ENCODE measurements around the gene AFF1. TPM values are rescaled to one million over a fixed set of nuclear protein-coding genes. Genes with fewer than 3 reads are reported as not detected.

The AFF1 gene
- polyA plus RNA-seq, 1 donor: 56.4 TPM

DNA sequence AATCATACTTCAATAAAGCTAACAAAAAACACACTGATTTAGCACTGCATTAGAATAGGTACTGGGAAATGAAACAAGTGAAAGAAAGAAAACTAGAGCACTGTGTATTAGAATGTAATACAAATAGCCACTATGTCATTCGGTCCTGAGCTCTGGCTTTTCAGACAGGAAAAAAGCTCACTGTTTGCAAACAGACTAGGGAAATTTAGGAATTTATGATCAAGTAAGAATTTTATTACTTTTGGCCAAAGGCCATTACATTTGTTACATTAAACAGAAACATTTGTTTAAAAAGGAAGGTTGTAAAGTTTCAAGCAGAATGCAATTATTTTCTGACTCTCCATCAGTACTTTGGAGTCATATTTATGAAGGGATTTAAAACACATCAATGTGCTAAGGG lies 216.9 kb downstream of the AFF1 start:
- DNase-seq: no peak

- DNase-seq: no peak
These were observed 217.7 kb downstream of the AFF1 start for GRCh38 chr4:87152310-87153041.

- DNase-seq: no peak
These were observed 218.5 kb downstream of the AFF1 start for GRCh38 chr4:87153078-87153870.

DNA sequence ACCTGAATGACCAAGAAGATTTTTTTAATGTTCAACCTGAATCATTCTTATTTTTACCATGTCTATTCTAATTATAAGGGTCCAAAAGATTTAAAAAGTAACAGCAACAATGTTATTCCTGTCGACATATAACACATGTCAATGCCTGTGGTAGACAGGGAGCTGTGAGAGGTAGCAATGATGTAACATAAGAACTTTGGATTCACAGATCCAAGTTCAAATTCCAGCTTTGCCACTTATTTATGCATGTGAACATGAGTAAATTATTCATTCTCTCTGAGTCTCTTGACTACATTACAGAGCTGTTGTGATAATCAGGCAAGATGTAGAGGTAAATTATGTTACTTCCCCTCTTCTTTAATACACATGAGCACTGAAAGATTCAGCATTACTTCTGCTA lies 231.1 kb downstream of the AFF1 start:
- DNase-seq: no peak

GRCh38 chr4:87166296-87166854 lies 231.6 kb downstream of the AFF1 start:
- no peak for DNase-seq

DNA sequence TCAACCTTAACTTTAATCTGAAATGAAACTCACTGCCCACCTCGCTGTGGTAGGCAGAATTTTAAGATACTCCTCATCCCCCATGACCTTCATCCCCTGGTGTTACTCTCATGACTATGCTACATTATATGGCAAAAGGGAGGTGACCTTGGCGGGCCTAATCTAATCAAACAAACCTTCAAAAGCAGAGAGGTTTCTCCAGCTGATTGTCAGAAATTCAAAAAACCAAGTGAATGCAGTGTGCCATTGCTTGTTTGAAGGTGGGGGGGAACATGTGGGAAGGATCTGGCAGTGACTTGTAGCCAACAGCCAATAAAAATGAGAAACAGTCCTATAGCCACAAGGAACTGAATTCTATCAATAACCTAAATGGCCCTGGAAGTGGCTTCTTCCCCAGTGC lies 237.1 kb downstream of the AFF1 start:
- DNase-seq: no peak

- no peak for DNase-seq
These were observed 239.9 kb downstream of the AFF1 start for GRCh38 chr4:87174672-87175071.

DNA sequence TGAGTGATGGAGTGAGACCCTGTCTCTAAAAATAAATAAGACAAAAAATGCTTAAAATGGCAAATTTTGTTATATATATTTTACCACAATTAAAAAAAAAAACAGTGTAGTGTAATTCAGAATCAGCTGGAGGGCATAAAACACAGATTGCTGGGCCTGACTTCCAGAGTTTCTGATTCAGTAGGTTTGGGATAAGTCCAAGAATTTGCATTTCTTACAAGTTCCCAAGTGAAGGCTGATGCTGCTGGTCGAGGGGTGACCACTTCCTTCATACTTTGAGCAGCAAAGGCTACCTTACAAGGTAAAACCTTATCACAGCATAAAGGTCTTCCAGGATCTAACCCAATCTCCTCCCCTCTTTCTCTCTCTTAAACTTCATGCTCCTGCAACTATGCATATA lies 244.9 kb downstream of the AFF1 start:
- no peak for DNase-seq

DNA sequence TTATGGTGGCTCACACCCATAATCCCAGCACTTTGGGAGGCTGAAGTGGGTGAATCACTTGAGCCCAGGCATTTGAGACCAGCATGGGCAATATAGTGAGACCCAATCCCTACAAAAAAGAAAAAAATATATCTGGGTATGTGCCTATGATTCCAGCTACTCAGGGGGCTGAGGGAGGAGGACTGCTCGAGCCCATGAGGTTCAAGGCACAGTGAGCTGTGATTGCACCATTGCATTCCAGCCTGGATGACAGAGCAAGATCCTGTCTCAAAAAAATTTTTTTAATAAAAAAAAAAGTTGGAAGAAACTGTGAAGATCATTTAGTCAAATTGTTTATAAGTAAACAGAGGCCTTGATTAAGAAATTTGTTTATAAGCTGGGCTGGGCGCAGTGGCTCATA lies 246.0 kb downstream of the AFF1 start:
- no peak for DNase-seq

DNA sequence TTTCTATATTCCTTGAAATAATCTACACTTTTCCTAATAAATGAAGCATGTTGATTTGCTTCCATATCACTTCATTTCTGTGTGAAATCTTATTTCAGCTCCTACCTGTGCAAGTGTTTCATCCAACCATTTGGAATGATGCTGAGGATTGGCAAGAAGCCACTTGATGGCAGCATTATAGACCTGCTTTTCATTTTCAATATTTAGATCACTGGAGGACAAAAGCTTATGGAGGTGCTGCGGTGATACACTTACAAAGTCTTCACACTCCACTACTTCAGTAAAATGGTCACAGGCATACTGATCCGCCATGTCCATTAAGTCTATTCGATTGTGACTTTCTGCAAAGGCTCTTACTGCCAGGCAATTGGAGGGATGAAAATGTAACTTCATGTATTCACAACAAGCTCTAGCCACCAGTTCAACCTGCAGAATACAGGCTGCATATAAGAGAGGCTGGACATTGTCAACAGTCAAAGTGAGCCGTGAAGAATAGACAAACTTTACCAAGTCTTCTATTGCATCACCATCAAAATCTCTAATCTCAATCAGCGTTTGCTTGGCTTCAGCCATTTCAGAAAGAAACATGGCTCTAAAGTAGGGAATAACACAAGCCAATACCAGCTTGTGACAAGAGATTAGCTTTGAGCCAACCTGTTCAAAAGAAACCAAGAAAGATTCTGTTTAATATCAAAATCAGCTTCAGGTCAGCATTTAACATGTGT lies 250.5 kb downstream of the AFF1 start:
- no peak for DNase-seq

DNA sequence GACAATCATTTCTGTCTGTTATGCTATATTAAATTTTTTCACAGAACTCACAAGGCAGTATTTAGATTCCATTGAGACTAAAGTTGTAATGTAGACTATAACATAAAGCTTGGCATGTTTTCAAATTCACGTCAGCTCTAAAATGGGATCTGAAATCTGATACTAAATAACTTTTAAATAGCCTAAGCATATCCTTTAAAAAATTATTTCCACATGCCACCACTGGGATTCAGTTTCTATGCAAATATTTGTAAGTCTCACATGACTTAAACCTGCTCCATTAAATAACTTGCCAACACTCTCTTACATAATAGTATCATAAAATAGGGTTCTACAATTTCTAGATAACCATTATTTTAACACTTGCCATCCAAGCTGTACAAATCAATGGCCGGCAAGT lies 253.2 kb downstream of the AFF1 start:
- DNase-seq: peak; percentile 22

DNA sequence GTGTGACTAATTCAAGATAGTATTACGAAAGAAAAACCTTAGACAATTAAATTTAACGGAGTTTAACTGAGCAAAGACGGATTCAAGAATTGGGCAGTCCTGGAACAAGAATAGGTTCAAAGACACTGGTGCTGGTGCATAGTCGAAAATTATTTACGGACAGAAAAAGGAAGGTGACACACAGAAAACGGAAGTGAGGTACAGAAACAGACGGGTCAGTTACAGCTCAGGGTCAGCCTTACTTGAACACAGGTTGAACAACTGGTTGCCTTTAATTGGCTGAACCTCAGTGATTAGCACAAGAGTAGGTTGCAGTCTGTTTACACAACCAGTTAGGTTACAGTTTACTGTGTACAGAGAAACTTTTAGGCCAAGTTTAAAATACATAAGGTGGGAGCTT lies 254.1 kb downstream of the AFF1 start:
- no peak for DNase-seq

Other genes with a start within 250 kb of the AFF1 start
- gene SLC10A6, start 85.6 kb upstream of the AFF1 start, polyA plus RNA-seq (ENCODE audit: insufficient read length): 0.30 TPM
- 1.4 TPM for gene C4orf36, start 42.6 kb upstream of the AFF1 start, polyA plus RNA-seq (ENCODE audit: insufficient read length)